A549 (cell line): Measurements from ENCODE around the gene SLC35A3. TPM values are rescaled to one million over a fixed set of nuclear protein-coding genes. Genes with fewer than 3 reads are reported as not detected.

Experiments
- ATAC-seq, 2 experiments: fragments of 200-7000 bp in 1 of 2; fragments of >200 bp in 1 of 2; cut with Nextera tagmentation in 1 of 2; cut with Tn5 transposase in 1 of 2; 3 replicates each; pipeline versions ENCODE4 v1.8.0 to v1.9.1; 2018 to 2020; ENCODE audit warnings: mild to moderate bottlenecking in 1 of 2, moderate library complexity in 1 of 2
- CTCF ChIA-PET: fragments of 300-600 bp; sonication (Branson Sonifier 250); formaldehyde crosslinking; extraction: SDS; loops from one replicate; lab custom pipeline; 2021; ENCODE audit warnings: antibody characterized with exemption, inconsistent platforms; lab: Yijun Ruan, JAX
- POLR2A ChIA-PET: fragments of 350-600 bp; formaldehyde crosslinking; extraction: SDS; loops from one replicate; lab custom pipeline; 2021; ENCODE audit warnings: antibody characterized with exemption, inconsistent platforms; lab: Yijun Ruan, JAX
- DNase-seq, 2 experiments: peaks; one replicate each; pipeline versions ENCODE4 v3.0.0 to v3.0.0-alpha.2; 2011 to 2016; ENCODE audit warnings: low read depth in 1 of 2, low spot score in 1 of 2
- FAIRE-seq: peaks from 2 replicates; lab custom pipeline; 2011; peaks lifted over from hg19 to GRCh38; lab: Jason Lieb, UNC
- H3K27ac ChIP-seq, 2 experiments: fragments of >200 bp; sonication (Bioruptor Twin); formaldehyde crosslinking; 3 replicates each; pipeline ENCODE4 v1.5.1; 2016 to 2017
- H3K4me1 ChIP-seq: fragments of >200 bp; sonication (Bioruptor Twin); formaldehyde crosslinking; 3 replicates; pipeline ENCODE4 v1.6.1; 2016
- H3K4me2 ChIP-seq: fragments of >200 bp; sonication (Bioruptor Twin); formaldehyde crosslinking; 3 replicates; pipeline ENCODE4 v1.6.1; 2016
- H3K4me3 ChIP-seq: fragments of >200 bp; sonication (Bioruptor Twin); formaldehyde crosslinking; 3 replicates; pipeline ENCODE4 v1.5.1; 2016
- H3K9me3 ChIP-seq: fragments of >200 bp; sonication (Bioruptor Twin); formaldehyde crosslinking; 3 replicates; pipeline ENCODE4 v1.6.1; 2016
- BCL3 ChIP-seq: fragments of >200 bp; sonication (Bioruptor Twin); formaldehyde crosslinking; IDR thresholded peaks from 3 replicates; pipeline ENCODE4 v1.6.1; 2016
- BHLHE40 ChIP-seq: IDR thresholded peaks from 2 replicates; pipeline ENCODE4 v1.6.1; 2012; ENCODE audit warnings: low read depth, low read length, inconsistent platforms
- CBX2 ChIP-seq: fragments of 200-600 bp; sonication (generic); IDR thresholded peaks from 2 replicates; pipeline ENCODE4 v1.6.1; 2016; ENCODE audit warnings: low read depth, mild to moderate bottlenecking, borderline replicate concordance
- CBX8 ChIP-seq: fragments of 200-600 bp; sonication (generic); IDR thresholded peaks from 2 replicates; pipeline ENCODE4 v1.6.1; 2016
- CHD4 ChIP-seq: fragments of 200-600 bp; sonication (generic); IDR thresholded peaks from 2 replicates; pipeline ENCODE4 v1.6.1; 2016; ENCODE audit warnings: antibody characterized with exemption, mild to moderate bottlenecking, borderline replicate concordance
- EP300 ChIP-seq, 2 experiments: fragments of >200 bp; sonication (Bioruptor Twin); formaldehyde crosslinking; IDR thresholded peaks; 2 replicates in 1 of 2; 3 replicates in 1 of 2; pipeline ENCODE4 v1.6.1; 2016 to 2017
- FOSB ChIP-seq: fragments of 250-450 bp; sonication (Bioruptor Pico); IDR thresholded peaks from 2 replicates; pipeline ENCODE4 v1.5.0; 2020; ENCODE audit warnings: mild to moderate bottlenecking, moderate library complexity
- GATA3 ChIP-seq: IDR thresholded peaks from 2 replicates; pipeline ENCODE4 v1.6.1; 2012; ENCODE audit warnings: borderline replicate concordance
- HDAC2 ChIP-seq: fragments of 200-600 bp; sonication (generic); IDR thresholded peaks from 2 replicates; pipeline ENCODE4 v1.6.1; 2016
- HOXB13 ChIP-seq: fragments of 250-450 bp; sonication (Bioruptor Pico); IDR thresholded peaks from 2 replicates; pipeline ENCODE4 v1.5.0; 2020; ENCODE audit warnings: low read depth, mild to moderate bottlenecking, moderate library complexity
- JUNB ChIP-seq: fragments of >200 bp; sonication (Bioruptor Twin); formaldehyde crosslinking; IDR thresholded peaks from 2 replicates; pipeline ENCODE4 v1.6.1; 2016
- KDM1A ChIP-seq: fragments of 200-600 bp; sonication (generic); IDR thresholded peaks from 2 replicates; pipeline ENCODE4 v1.6.1; 2016; ENCODE audit warnings: low read depth, mild to moderate bottlenecking
- KDM5A ChIP-seq: fragments of 200-600 bp; sonication (generic); IDR thresholded peaks from 2 replicates; pipeline ENCODE4 v1.6.1; 2016; ENCODE audit warnings: antibody characterized with exemption, mild to moderate bottlenecking
- MAZ ChIP-seq: fragments of 150-350 bp; IDR thresholded peaks from 2 replicates; pipeline ENCODE4 v1.6.1; 2014; ENCODE audit warnings: antibody characterized with exemption, low read depth, low read length, borderline replicate concordance
- MYC ChIP-seq: IDR thresholded peaks from 2 replicates; pipeline ENCODE4 v1.6.1; 2012; ENCODE audit warnings: mild to moderate bottlenecking, inconsistent platforms, low read length, improper control_type of control experiment, borderline replicate concordance
- PBX3 ChIP-seq: IDR thresholded peaks from 2 replicates; pipeline ENCODE4 v1.6.1; 2012
- POLR2A ChIP-seq: IDR thresholded peaks from 2 replicates; pipeline ENCODE4 v1.6.1; 2012; ENCODE audit warnings: mild to moderate bottlenecking, low read length
- RARB ChIP-seq: fragments of 250-450 bp; sonication (Bioruptor Pico); IDR thresholded peaks from 2 replicates; pipeline ENCODE4 v1.8.0; 2021; ENCODE audit warnings: mild to moderate bottlenecking, moderate library complexity
- SMC3 ChIP-seq: fragments of >200 bp; sonication (Bioruptor Twin); formaldehyde crosslinking; IDR thresholded peaks from 3 replicates; pipeline ENCODE4 v1.6.1; 2018; ENCODE audit warnings: inconsistent platforms
- SREBF2 ChIP-seq: fragments of 450-650 bp; IDR thresholded peaks from 2 replicates; pipeline ENCODE4 v1.6.1; 2014; ENCODE audit warnings: mild to moderate bottlenecking, moderate library complexity
- TFCP2L1 ChIP-seq: fragments of 250-450 bp; sonication (Bioruptor Pico); IDR thresholded peaks from 2 replicates; pipeline ENCODE4 v1.5.0; 2021; ENCODE audit warnings: mild to moderate bottlenecking
- USF2 ChIP-seq: fragments of 450-650 bp; IDR thresholded peaks from 2 replicates; pipeline ENCODE4 v1.6.1; 2014; ENCODE audit warnings: antibody characterized with exemption
- ZC3H11A ChIP-seq: fragments of 450-650 bp; IDR thresholded peaks from 2 replicates; pipeline ENCODE4 v1.6.1; 2014; ENCODE audit warnings: antibody characterized with exemption, mild to moderate bottlenecking
- ZNF302 ChIP-seq: fragments of 250-450 bp; sonication (Bioruptor Pico); IDR thresholded peaks from 2 replicates; pipeline ENCODE4 v1.9.0; 2021; ENCODE audit warnings: inconsistent platforms, mild to moderate bottlenecking, moderate library complexity
- WGBS: methylation state at CpG from one replicate; pipeline ENCODE4 v1.1.6; 2017; ENCODE audit errors: missing lambda C conversion rate; 5-methylcytosine and 5-hydroxymethylcytosine counted together
- polyA plus RNA-seq, 4 experiments: library from polyadenylated mRNA; depleted of rRNA in 3 of 4; stranded (reverse); fragments of >200 nt; fragmentation: RNase III in 1 of 4; extraction: RNeasy Plus Mini Kit Qiagen cat#74134 plus additional on column Dnase treatment in 1 of 4; gene quantifications; 2 replicates in 3 of 4; 3 replicates in 1 of 4; pipeline ENCODE4 v1.2.3, GENCODE V29; 2011 to 2017
- TF ChIP-seq, protein P1 (sequence below): fragments of 250-450 bp; sonication (Bioruptor Pico); IDR thresholded peaks from 2 replicates; pipeline ENCODE4 v1.5.0; 2020; ENCODE audit warnings: low read depth, mild to moderate bottlenecking, moderate library complexity
- TF ChIP-seq, protein P2 (sequence below): fragments of >200 bp; sonication (Bioruptor Twin); formaldehyde crosslinking; IDR thresholded peaks from 3 replicates; pipeline ENCODE4 v1.5.1; 2016
- TF ChIP-seq, protein P3 (sequence below): fragments of 150-350 bp; IDR thresholded peaks from 2 replicates; pipeline ENCODE4 v1.6.1; 2014; ENCODE audit warnings: low read depth, mild to moderate bottlenecking, low read length
- TF ChIP-seq, protein P4 (sequence below): IDR thresholded peaks from 2 replicates; pipeline ENCODE4 v1.6.1; 2012

SLC35A3 gene
- polyA plus RNA-seq, 2 of the 4 experiments (the other 2 are of a cell fraction): 9.6 to 15.1 TPM

- Histone ChIP-seq H3K9me3 (no peaks in the 10 kb centered on the region), H3K4me3 (no peak overlapping the region), H3K4me2 (no peak overlapping the region), H3K27ac (no peak overlapping the region), H3K4me1 (no peaks in the 10 kb centered on the region)
- DNase-seq (no peak), ATAC-seq (no peak), FAIRE-seq (no peak)
- POLR2A ChIA-PET: no interaction called here
- TF ChIP-seq PBX3: no peak
- no peak for TF ChIP-seq BHLHE40
- TF ChIP-seq POLR2A: no peak
- TF ChIP-seq FOSB (CRISPR knock-in tag): no peak
- TF ChIP-seq MYC: no peak
- no peak for TF ChIP-seq CBX8
- TF ChIP-seq GATA3: no peak
- TF ChIP-seq SREBF2: no peak
- TF ChIP-seq, protein P1, sequence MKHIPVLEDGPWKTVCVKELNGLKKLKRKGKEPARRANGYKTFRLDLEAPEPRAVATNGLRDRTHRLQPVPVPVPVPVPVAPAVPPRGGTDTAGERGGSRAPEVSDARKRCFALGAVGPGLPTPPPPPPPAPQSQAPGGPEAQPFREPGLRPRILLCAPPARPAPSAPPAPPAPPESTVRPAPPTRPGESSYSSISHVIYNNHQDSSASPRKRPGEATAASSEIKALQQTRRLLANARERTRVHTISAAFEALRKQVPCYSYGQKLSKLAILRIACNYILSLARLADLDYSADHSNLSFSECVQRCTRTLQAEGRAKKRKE (CRISPR knock-in tag): no peak
- no peak for TF ChIP-seq CHD4
- TF ChIP-seq HDAC2: no peak
- TF ChIP-seq, protein P2, sequence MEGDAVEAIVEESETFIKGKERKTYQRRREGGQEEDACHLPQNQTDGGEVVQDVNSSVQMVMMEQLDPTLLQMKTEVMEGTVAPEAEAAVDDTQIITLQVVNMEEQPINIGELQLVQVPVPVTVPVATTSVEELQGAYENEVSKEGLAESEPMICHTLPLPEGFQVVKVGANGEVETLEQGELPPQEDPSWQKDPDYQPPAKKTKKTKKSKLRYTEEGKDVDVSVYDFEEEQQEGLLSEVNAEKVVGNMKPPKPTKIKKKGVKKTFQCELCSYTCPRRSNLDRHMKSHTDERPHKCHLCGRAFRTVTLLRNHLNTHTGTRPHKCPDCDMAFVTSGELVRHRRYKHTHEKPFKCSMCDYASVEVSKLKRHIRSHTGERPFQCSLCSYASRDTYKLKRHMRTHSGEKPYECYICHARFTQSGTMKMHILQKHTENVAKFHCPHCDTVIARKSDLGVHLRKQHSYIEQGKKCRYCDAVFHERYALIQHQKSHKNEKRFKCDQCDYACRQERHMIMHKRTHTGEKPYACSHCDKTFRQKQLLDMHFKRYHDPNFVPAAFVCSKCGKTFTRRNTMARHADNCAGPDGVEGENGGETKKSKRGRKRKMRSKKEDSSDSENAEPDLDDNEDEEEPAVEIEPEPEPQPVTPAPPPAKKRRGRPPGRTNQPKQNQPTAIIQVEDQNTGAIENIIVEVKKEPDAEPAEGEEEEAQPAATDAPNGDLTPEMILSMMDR: no peak
- 94% methylated on average over 6 of the region's 6 CpGs for WGBS
- CTCF ChIA-PET: interaction anchor here (0.9 kb wide), 1 partner anchor 9 kb away, joined by 3 read pairs; no protein-coding TSS in a partner anchor
Observed at GRCh38 chr1:100023482-100023881, 53.7 kb downstream of the SLC35A3 start.

DNA sequence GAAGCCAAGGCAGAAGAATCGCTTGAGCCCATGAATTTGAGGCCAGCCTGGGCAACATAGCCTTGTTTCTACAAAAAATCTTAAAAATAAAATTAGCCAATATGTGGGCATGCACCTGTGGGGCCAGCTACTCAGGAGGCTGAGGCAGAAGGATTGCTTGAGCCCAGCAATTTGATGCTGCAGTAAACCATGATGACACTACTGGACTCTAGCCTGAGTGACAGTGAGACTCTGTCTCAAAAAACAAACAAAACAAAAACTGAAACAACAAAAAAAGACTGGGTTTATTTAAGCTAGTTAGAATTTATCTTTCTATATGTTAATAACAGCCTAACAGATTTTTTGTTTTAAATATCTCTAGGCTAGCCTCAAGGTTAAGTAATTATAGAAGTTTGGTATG, 57.4 kb downstream of the SLC35A3 start:
- DNase-seq (no peak), FAIRE-seq (no peak), ATAC-seq (no peak)
- WGBS: 94% methylated on average over 1 of the region's 1 CpG
- Histone ChIP-seq H3K4me1 (no peaks in the 10 kb centered on the region), H3K4me2 (no peak overlapping the region), H3K4me3 (no peak overlapping the region), H3K27ac (no peak overlapping the region), H3K9me3 (no peaks in the 10 kb centered on the region)
- ChIA-PET CTCF (no interaction called here), POLR2A (no interaction called here)
- TF ChIP-seq ZNF302: no peak
- no peak for TF ChIP-seq KDM1A
- TF ChIP-seq, protein P1 (CRISPR knock-in tag): no peak
- TF ChIP-seq KDM5A: no peak
- TF ChIP-seq SMC3: no peak
- TF ChIP-seq TFCP2L1 (CRISPR knock-in tag): no peak
- TF ChIP-seq, protein P3, sequence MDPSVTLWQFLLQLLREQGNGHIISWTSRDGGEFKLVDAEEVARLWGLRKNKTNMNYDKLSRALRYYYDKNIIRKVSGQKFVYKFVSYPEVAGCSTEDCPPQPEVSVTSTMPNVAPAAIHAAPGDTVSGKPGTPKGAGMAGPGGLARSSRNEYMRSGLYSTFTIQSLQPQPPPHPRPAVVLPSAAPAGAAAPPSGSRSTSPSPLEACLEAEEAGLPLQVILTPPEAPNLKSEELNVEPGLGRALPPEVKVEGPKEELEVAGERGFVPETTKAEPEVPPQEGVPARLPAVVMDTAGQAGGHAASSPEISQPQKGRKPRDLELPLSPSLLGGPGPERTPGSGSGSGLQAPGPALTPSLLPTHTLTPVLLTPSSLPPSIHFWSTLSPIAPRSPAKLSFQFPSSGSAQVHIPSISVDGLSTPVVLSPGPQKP: no peak
- TF ChIP-seq CBX2: no peak
- TF ChIP-seq BCL3: no peak
- TF ChIP-seq USF2: no peak
- TF ChIP-seq HDAC2: no peak
- TF ChIP-seq HOXB13 (CRISPR knock-in tag): no peak
- no peak for TF ChIP-seq CBX8
- TF ChIP-seq JUNB: no peak
- TF ChIP-seq EP300 (IDR thresholded peaks at IDR 0.05): no peak
- TF ChIP-seq, protein P2: no peak
- no peak for TF ChIP-seq ZC3H11A
- TF ChIP-seq MAZ: no peak
- TF ChIP-seq, protein P4, sequence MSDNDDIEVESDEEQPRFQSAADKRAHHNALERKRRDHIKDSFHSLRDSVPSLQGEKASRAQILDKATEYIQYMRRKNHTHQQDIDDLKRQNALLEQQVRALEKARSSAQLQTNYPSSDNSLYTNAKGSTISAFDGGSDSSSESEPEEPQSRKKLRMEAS: no peak
- no peak for TF ChIP-seq RARB (CRISPR knock-in tag)
